HG03378 (cell line): ENCODE measurements around the gene CUEDC2.
"Not testable (repeated sequence)": the region's sequence is repeated elsewhere in the genome, so short reads cannot be mapped to it uniquely, and the experiment has no call there.

ENCODE experiments used
- ATAC-seq: cut with Tn5 transposase; IDR thresholded peaks from one replicate; pipeline ENCODE4 v1.9.1; 2021; ENCODE audit warnings: mild to moderate bottlenecking, moderate library complexity; ENCODE audit not compliant: unreplicated experiment

CUEDC2 gene

GRCh38 chr10:102454662-102455487 is 22.5 kb upstream of the CUEDC2 start:
- ATAC-seq = not testable (repeated sequence)

GRCh38 chr10:102453502-102453901 is 21.1 kb upstream of the CUEDC2 start:
- ATAC-seq = no peak

DNA sequence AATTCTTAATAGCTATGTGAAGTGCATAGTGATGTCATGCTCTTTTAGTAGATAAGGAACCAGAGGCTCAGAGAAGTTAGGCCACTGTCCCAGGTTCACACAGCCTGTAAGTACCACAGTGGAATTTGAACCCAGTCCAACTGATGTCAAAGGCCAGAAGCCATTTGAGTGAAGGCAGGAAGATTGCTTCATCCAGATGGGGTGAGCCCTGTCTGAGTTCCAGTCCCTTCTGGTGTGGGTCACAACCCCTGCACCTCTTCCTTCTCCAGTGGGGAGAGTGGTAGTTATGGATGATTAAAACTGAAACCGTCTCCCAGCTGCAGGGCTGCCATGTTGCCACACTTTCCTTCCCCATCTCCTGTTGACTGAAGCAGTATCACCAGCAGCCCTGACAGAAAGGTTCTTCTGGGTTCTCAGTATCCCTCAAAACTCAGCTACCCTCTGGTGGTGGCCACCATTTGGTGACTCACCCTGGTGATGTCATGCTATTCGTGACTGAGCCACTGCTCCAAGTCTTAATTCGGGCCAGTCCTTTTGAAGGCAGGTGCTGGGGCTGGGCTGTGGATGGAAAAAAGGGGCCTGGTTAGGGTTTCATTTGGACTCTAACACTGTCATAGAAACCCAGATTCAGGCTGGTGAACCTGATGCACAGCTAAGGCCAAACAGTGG is 20.4 kb upstream of the CUEDC2 start:
- ATAC-seq = no peak

DNA sequence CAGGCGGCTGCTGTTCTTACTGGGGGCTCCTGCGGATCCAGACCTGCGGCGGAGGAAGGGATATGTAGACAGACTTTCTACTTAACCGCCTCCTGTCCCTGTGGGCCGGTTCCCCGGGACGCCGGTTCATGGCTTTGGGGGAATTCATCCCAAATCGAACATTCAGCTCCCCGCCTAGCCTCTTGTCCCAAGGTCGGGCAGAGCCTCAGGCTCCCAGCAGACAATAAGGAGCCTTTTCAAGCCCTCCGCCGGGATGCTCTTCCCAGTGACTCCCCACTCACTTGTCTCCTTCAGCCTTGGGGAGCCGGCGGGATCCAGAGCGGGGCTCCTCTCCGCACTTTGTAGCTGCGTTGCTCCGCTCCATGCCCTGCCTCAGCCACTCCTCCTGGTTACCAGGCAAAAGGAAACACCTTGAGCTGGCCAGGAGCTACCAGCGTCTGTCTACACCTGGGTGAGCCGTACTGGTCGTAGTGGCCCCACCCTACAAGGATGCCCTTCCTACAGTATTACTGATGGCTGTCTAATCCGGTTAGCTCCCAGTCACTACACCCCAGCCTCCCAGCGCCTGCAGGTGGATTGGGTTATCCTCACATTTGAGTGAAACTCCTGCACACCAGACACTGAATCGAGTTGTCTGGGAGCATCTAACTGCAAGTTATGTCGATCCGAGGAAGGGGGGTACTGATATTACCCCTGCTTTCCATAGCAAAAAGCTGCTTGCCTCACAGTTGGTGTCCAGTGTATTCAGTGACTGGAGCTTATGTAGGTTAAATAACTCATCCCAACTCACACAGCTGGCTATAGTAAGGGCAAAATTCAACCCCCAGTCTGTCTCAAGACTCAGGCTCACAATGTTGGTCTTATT is 19.0 kb upstream of the CUEDC2 start, which contains the start of gene C10orf95:
TSS of gene C10orf95 (minus strand) at position 439 of the 865 bp plus-strand sequence. CDS start 450 bp downstream, outside the sequence.
- peak; percentile 6 for ATAC-seq

GRCh38 chr10:102450374-102451104 is 18.2 kb upstream of the CUEDC2 start:
- ATAC-seq = peak; percentile 39

DNA sequence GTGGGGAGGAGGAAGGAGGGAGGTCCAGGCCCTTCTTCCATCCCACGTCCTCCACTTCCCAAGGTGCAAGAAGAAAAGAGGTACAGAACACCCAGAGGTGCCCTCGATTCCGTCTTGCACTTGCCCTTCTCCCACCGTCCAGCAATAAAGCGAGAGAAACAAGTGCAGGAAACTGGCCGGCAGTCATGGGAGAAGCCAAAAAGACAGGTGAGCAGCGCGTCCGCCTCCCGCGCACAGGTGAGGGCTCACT is 17.7 kb upstream of the CUEDC2 start:
- no peak for ATAC-seq

GRCh38 chr10:102449321-102450123 is 17.1 kb upstream of the CUEDC2 start:
- no peak for ATAC-seq

DNA sequence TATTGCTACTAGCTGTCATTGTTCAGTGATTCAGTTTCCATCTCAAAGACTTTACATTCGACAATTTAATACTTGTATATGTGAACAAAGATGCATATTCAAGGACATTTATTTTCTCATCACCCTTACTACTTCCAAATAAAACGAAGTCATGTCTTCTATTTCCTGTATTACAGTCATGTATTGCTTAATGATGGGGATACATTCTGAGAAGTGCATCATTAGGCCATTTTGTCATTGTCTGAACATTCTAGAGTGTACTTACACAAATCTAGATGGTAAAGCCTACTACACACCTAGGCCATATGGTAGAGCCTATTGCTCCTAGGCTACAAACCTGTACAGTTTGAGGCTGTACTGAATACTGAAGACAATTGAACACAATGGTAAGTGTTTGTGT is 12.5 kb upstream of the CUEDC2 start:
- no peak for ATAC-seq

DNA sequence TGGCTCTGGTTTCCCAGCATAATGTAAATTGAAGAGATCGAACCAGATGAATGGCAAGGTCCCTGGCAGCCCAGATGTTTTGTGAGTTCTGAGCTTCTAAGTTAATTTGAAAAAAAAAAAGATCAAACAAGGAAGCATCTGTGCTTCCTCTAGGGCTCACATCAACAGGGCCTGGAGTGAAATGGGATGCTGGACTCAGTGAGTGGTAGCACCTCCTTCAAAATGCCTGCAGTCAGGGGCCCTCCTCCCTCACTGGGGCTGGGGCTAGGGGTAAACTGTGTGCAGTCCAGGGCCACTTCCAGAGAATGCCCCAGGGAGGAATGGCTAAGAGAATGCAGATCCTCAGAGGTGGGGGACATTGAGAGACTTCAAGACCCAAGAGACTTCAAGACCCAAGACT is 6.0 kb upstream of the CUEDC2 start:
- ATAC-seq = no peak

DNA sequence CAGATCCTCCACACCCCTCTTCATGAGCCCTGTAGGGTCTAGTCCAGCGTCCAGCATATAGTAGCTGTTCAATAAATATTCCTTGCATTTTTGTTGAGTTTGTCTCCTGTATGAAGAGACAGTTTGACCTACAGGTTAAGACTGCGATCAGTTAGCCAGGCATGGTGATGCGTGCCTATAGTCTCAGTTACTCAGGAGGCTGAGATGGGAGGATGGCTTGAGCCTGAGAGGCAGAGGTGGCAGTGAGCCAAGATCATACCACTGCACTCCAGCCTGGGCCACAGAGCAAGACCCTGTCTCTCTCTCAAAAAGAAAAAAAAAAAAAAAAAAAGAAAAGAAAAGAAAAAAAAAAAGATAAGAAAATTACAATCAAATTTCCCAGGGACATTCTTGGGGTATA is 5.1 kb upstream of the CUEDC2 start:
- ATAC-seq = no peak

GRCh38 chr10:102436312-102436711 is 3.9 kb upstream of the CUEDC2 start:
- no peak for ATAC-seq

DNA sequence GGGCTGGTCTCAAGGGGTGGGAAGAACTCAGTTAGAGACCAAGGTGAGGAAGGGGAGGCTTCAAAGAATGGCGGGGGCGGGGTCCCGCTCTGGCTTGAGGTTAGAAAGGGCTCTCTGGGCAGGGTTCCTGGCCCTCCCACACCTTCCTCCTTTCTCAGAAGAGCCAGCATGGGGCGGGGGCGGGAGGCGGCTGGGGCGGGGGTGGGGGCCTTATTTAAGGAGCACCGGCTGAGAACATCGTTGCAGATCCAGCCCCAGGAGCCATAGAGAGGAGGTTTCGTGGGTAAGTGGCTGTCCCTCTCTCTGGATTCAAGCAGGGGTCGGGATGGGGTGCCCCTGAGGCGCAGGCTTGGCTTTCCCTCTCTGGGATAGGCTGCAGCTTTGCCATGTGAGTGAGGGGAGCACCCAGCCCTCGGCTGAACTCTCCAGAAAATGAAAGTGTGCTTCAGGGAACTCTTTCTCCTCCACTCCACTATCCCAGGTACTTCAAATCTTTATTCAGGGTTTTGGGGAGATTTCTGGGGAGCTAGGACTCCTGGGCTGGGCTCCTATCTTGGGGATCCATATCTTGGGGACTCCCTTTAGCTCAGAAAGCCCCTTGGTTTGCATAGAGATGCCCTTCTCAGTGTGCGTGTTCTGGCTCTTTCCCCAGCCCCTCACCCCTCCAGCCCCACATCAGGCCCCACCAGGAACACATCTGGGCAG is 3.3 kb upstream of the CUEDC2 start:
- ATAC-seq = no peak

DNA sequence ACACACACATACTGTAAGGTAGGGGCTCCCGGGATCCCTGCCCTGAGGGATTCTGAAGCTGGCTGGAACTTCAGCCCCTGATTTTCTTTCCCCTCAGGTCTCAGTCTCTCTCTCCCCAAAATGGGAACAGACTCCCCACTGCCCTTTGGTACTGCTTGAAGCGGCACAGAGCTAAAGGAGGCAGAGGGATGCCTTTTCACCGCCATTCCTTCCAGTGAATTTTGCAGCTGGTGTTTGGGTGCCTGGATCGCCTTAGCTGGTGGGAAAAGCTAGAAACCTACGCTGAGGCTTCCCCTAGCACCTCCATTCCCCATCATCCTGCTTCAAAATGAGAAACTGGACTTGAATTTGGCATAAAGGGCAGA is 2.7 kb upstream of the CUEDC2 start:
- ATAC-seq = no peak

DNA sequence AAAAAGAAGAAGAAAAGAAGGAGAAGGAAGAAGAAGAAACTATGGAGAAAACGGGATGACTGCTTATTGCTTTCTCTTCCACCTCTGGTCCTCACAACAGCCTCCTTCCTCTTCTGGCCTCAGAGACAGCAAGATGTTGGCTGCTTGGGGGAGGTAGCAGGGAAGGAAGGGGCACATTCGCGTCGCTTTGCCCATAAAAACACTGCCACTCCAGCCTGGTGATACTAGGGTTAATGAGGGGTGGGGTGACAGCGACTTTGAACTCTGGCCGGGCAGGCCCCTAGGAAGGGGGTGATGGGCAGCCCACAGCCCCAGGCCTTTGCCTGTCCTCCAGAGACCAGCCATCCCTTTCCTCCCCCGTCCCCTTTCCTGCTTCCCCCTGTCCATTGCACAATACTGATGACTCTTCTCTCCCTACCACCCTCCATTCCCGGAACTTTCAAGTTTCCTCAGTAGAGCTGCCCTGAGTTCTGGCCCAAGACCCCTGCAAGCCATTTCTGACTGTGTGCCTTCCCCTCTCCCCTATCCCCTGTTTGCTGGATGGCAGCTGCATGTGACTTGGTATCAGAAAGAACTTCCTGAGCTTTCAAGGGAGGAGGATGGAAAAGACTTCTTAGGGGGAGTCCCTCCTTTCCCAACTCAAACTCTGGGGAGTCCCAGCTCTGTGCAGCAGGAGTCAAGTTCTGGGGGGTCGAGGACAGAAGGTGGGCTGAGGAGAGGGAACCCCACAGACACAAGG is 2.2 kb upstream of the CUEDC2 start:
- no peak for ATAC-seq

- ATAC-seq = no peak
These were observed 1.3 kb upstream of the CUEDC2 start for GRCh38 chr10:102433619-102434046.

DNA sequence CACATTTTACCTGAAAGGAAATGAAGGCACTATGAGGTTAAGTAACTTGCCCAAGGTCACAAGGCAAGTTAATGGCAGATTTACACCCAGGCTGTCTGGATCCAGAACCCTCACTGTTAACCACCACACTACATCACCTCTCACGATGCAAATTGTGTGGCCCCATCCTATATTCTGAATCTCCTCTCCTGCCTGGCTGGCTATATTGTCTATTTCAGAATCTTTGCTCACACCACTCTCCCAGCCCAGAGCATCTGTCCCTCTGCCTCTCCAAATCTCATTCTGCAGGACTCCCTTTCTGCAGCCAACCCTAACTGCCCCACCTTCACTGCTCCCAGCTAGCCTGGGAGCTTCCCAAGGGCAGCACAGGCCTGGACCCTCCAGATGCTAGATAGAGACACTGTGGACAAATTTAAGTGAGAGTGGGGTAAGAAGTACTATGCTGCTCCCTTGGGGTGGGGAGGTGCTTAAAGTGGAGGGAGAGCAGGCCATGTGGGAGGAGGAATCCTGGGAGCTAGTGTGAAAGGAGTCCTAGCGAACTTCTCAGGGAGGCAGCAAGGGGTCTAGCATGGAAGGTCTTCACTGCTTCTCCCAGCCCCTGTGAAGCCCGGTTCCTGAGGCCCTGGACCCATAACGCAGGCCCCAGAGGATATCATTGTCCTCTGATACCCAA is 786 bp downstream of the CUEDC2 start:
- ATAC-seq = no peak

DNA sequence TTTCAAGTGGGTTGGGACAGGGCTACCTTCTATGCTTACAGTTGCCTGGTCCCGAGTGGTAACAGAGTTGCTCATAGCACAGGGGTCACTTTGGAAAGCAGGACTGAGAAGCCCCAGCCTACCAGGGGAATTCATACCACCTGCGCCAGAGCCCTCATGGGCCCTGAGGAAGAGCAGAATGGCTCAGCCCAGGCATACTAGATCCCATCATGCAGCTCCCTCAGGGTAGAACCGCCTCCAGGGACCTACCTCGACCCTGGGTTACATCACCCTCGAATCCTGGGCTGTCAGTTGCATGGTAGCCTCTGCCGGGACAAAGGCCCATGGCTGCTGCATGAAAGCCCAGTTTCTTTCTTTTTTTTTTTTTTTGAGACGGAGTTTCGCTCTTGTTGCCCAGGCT is 2.9 kb downstream of the CUEDC2 start:
- ATAC-seq = no peak

GRCh38 chr10:102426803-102427287 is 5.5 kb downstream of the CUEDC2 start:
- no peak for ATAC-seq
